GM21367 (cell line): ENCODE measurements around the gene FAM50A.

Source experiments
- ATAC-seq: cut with Tn5 transposase; IDR thresholded peaks from one replicate; pipeline ENCODE4 v1.9.1; 2021; ENCODE audit not compliant: unreplicated experiment

The FAM50A gene

DNA sequence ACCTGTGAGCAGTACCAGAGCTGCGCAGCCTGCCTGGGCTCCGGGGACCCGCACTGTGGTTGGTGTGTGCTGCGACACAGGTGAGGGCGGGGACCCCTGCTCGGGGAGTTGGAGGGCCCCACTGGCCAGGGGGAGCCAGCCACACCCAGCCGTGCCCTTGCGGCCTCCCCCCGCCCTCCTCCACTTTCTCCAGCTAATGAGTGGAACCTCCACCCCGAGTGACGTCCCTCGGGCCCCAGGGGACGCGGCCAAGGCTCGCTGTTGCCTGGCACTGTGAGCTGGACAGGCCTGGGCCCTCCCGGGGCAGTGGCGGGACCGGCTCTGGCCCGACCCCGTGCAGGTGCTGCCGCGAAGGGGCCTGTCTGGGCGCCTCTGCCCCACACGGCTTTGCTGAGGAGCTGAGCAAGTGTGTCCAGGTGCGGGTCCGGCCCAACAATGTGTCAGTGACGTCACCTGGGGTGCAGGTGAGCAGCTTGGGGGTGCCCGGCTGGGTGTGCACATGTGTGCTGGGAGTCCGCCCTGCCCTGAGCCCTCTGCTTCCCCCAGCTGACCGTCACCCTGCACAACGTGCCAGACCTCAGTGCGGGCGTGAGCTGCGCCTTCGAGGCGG, 19.8 kb downstream of the FAM50A start:
- ATAC-seq, result no peak

DNA sequence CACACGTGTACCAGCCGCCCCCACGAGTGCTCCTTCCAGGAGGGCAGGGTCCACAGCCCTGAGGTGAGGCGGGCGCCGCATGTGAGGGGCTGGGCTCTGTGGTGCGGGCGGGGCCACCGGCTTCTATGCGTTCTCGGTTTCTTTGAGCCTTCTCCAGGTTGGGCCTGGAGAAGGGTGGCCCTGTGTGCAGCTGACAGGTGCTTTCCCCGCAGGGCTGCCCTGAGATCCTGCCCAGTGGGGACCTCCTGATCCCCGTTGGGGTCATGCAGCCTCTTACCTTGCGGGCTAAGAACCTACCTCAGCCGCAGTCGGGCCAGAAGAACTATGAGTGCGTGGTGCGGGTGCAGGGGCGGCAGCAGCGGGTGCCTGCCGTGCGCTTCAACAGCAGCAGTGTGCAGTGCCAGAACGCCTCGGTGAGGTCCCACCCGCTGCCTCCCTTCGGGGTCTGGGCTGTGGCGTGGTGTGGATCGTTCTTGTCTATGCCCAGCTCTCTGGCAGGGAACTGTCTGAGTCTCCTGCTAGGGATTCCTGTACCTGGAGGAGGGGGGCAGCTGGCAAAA, 20.9 kb downstream of the FAM50A start:
- ATAC-seq, result no peak

DNA sequence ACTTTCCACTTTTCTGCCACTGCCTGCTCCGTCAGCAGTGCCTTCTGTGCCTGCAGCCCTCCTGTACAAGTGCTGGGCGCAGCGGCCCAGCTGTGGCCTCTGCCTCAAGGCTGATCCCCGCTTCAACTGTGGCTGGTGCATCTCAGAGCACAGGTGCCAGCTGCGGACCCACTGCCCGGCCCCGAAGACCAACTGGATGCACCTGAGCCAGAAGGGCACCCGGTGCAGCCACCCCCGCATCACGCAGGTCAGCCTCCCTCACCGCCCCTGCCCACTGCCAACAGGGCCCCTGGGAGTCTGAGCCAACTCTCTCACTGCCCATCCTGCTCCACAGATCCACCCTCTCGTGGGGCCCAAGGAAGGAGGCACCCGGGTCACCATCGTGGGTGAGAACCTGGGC, 21.7 kb downstream of the FAM50A start:
- no peak for ATAC-seq

DNA sequence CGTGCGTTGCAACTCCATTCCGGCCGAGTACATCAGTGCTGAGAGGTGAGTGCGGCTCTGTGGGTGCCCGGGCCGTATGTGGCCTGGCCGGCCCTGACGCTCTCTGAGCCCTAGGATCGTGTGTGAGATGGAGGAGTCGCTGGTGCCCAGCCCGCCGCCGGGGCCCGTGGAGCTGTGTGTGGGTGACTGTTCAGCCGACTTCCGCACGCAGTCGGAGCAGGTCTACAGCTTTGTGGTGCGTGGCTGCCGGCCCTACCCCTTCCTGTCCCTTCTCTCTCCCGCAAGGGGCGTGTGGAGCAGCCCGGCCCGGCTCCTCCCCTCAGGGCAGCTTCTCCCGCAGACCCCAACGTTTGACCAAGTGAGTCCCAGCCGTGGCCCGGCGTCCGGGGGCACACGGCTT, 22.1 kb downstream of the FAM50A start:
- no peak for ATAC-seq

DNA sequence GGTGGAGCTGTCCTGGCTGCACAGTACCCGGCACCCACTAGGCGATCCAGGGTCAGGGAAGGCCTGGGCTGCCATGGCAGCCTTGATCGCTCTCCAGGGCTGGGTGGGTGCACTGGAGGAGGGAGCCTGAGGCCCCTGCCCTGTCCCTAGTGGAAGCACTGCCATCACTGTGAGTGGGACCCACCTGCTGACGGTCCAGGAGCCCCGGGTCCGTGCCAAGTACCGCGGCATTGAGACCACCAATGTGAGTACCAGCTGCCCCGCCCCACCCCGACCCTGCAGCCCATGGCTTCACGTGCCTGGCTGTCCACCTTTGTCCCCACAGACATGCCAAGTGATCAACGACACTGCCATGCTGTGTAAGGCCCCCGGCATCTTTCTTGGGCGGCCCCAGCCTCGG, 23.0 kb downstream of the FAM50A start:
- ATAC-seq, result no peak

DNA sequence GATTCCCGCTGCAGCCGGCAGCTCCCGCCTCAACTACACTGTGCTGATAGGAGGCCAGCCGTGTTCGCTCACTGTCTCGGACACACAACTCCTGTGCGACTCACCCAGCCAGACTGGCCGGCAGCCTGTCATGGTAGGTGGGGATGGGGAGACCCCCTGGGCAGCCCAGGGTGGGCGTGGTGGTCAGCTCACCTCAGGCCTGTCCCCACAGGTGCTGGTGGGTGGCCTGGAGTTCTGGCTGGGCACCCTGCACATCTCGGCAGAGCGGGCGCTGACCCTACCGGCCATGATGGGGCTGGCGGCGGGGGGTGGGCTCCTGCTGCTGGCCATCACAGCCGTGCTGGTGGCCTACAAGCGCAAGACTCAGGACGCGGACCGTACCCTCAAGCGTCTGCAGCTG, 23.6 kb downstream of the FAM50A start:
- no peak for ATAC-seq

DNA sequence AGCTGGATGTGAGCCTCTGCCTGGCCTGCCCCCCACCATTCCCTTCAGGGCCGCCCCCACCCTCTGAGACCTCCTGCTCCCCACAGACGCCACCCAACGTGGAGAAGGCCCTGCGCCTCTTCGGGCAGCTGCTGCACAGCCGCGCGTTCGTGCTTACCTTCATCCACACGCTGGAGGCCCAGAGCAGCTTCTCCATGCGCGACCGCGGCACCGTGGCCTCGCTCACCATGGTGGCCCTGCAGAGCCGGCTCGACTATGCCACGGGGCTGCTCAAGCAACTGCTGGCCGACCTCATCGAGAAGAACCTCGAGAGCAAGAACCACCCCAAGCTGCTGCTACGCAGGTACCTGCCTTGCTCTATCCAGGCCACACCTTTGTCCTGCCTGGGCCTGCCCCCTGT, 24.3 kb downstream of the FAM50A start:
- no peak for ATAC-seq

DNA sequence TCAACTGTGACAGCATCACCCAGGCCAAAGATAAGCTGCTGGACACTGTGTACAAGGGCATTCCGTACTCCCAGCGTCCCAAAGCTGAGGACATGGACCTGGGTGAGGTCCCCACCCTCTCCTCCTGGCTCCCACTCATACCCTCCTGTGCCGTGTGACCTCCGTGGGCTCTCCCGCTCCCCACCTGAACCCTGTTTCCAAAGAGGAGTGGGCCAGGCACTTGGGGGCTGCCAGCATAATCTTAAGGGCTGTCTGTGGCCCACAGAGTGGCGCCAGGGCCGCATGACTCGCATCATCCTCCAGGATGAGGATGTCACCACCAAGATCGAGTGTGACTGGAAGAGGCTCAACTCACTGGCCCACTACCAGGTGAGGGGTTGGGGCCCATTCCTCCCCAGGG, 25.2 kb downstream of the FAM50A start:
- ATAC-seq, result no peak

DNA sequence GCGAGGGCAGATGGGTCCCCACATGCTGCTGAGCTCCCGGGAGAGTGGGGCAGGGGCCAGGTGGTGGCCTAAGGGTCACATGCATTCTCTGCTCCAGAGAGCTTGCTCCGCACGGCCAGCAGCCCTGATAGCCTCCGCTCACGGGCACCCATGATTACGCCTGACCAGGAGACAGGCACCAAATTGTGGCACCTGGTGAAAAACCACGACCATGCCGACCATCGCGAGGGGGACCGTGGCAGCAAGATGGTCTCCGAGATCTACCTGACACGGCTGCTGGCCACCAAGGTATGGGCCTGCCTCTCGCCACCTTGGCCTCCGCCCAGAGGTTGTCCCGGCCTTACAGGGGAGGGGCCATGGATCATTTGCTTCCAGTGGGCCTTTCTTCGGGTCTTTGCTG, 25.9 kb downstream of the FAM50A start:
- no peak for ATAC-seq

DNA sequence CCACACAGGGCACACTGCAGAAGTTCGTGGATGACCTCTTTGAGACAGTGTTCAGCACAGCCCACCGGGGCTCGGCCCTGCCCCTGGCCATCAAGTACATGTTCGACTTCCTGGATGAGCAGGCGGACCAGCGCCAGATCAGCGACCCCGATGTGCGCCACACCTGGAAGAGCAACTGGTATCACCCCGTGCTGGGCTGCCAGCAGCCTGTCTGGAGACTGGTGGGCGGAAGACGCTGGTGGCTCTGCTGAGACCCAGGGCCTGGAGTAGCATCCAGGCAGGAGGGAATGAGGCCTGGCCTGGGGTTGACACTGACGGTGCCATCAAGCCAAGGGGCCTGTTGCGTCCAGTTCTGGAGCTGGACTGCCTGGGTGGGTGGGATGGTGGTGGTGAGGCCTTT, 26.5 kb downstream of the FAM50A start:
- ATAC-seq, result no peak

DNA sequence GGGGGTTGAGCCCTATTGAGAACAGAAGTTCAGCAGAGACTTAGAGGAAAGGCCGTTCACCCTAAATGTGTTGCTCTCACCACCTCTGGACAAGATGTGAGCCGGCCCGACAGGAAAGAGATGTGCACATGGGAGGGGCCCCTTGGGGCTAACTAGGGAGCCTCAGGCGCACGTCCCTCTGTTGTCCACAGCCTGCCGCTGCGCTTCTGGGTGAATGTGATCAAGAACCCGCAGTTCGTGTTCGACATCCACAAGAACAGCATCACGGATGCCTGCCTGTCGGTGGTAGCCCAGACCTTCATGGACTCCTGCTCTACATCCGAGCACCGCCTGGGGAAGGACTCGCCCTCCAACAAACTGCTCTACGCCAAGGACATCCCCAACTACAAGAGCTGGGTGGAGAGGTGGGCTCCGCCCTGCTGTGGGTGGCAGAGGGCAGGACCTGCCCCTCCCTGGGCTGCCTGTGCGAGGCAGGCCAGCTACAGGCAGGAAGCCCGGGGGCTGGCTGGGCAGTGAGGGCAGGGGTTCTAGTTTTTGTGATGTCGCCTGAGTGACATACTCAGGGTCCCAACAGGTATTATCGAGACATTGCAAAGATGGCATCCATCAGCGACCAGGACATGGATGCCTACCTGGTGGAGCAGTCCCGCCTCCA, 27.1 kb downstream of the FAM50A start:
- ATAC-seq, result no peak

DNA sequence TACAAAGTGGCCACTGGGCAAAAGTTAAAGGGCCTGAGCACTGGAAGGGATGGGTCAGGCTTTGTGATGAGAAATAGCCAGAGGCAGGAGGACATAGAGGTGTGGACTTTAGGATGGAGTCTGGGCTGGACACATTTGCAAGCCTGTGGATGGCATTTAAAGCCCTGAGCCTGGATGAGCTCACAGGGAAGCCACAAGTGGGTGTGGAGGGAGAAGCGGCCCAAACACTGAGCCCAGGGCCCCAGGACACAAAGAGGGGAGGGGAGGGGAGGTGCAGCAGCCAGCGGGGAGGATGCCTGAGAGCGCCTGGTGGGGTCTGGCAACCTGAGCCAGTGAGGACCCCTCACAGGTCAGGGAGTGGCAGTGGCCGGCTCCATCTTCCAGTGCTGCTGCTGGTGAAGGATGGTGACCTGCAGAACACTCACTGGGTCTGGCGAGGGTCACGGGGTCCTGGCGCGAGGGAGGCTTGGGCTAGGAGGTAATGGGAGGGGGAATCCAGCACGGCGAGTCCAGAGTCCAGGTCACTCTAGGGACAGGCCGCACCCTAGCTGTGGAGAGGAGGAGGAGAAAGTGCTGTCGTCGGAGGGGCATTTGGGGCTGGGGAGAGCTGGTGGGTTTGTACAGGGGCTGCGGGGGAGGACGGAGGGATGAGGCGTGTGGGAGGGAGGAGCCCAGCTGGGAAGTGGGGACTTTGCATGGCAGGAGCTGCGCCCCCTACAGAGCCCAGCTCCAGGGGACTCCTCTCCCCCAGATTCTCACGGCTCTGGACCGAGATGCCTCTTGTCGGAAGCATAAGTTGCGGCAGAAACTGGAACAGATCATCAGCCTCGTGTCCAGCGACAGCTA, 28.1 kb downstream of the FAM50A start:
- ATAC-seq, result no peak

DNA sequence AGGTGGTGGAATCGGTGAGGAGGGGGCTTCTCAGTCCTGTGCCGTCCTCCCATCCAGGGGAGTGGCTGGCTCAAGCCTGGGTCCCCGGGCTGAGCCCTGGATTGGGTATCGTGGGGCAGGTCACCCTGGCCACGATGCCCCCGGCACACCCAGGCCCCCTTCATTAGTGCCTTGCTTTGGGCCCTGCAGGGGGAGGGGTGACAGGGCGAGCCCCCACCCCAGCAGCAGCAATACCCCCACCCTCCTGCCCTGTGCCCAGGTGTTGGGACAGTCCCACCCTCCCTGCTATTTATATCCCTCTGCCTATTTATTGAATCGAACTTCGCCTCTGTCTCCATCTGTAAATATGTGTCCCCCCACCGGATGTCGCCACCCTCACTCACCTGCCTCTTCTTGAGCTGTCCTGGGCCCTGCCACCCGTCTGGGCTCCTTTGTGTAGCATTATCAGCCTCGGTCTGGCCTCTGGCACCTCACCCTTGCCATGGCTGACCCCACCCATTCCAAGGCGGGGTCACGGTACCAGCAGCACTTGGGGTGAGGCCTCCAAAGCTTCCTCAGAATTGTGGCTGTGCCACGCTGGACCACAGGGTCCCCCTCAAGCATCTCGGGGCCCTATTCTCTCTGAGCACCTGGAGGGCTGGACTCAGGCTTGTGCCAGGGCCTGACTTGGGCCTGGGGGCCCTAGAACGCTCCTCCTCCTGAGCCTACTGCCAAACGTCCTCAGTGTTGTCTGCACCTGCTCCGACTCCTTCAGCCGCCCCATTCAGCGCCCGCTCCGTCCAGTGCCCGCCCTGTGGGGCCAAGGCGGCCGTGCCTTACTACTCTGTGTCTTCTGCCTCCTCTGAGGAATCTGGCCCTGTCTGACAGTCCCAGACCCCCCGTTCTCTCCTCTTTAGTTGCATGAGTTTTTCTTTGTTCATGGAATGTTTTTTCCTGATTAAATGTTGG, 29.0 kb downstream of the FAM50A start:
- ATAC-seq, result no peak

DNA sequence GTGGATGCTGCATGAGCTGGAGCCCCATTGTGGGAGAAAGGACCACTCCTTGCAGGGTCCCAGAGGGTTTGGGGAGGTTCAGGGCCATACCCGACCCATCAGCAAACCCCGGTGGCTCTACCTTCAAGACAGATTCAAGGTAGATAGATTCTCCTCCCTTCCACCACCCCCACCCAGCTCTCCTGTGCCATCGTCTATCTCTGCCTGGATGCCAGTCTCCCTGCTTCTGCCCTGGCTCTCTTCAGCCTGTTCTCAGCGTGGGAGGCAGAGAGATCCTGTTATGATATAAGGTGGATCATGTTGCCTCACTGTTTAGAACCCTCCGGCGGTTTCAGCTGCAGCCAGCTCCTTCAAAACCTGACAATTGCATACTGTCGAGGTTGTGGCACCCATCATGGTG, 29.7 kb downstream of the FAM50A start:
- ATAC-seq, result no peak

DNA sequence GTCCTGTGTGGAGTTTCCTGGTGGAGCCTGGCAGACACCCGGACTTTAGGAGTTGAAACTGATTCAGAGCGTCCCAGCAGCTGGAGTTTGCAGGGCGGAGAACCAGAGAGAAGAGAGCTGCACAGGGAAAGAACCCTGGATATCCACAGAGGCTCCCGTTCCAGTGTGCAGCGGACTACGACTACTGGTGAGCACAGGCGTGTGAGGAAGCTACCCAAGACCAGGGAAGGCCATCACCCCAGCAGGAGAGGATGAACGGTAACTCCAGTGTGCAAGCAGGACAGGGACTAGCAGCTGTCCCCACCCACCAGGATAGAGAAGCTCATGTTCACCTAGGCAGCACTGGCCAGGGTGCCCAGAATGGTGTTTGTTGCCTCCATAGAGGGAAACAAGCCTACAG, 32.9 kb downstream of the FAM50A start:
- no peak for ATAC-seq

DNA sequence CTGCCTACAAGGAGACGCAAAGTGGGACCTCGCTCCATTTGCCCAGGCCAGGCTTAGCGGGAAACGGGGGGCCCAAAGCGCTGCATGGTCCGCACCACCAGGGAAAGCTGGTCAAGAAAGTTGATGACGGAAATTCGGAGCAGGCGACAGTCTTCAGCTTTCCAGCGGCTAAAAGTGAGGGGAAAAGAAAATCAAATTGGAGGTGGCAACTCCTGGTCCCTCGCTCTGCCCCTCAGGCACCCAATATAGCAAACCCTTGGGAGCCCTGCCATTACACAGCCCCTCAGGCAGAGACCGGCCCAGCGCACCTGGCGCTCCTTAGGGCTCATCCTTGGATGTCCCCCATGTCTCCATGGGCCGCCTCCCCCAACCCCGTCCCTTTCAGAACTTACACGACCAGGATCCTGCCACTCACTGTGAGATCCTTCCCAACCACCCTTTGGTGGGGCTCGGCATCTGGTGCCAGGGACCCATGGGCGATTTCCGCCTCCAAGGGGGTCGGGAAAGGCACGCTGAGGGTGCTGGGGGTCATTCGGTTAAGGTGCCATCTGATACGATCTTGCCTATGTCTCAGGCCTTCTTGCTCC, 34.0 kb downstream of the FAM50A start:
- no peak for ATAC-seq

DNA sequence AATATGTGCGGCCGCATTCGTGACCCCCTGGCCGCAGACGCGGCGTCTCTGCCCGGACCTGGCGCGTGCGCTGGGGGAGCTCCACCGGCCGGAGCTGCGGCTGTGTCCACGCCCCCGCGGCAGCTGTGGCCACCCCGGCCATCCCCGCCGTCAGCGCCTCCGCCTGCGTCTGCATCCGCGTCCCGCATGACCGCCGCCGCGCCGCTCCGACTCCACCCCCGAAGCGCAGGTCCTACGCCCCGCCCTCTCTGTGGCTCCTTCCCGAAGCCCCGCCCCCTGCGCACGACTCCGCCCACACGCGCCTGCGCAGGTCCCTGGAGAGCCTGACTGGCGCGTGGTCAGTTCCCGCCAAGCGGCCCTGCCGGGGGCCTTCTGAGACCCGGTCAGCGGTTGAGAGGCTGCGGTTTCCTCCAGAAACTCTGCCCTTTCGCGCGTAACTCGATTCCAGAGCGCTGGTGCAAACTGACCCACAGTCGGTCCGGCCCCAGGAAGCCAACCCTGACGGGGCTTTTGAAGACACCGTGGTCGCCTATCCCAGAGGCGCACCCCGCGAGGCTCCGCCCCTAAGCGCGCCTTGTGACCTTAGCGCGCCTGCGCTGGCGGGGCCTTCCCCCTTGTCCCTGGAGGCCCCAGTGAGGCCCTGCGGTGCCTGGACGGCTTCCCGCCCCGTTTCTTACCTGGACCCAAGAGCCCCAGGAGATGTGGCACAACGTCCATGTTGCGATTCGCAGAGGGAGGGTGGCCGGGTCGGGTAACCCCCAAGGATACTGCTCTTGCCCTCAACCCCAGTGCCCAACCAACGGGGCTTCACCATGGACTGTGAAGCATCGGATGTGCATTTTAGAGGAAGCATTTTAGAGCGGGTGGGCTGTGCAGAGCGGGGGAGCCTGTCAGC, 35.0 kb downstream of the FAM50A start, which contains the start of gene LAGE3:
Gene LAGE3 (minus strand): TSS at position 554 of the 895 bp plus-strand sequence. CDS start 366 bp downstream, at position 188.
- ATAC-seq, result peak; percentile 86

DNA sequence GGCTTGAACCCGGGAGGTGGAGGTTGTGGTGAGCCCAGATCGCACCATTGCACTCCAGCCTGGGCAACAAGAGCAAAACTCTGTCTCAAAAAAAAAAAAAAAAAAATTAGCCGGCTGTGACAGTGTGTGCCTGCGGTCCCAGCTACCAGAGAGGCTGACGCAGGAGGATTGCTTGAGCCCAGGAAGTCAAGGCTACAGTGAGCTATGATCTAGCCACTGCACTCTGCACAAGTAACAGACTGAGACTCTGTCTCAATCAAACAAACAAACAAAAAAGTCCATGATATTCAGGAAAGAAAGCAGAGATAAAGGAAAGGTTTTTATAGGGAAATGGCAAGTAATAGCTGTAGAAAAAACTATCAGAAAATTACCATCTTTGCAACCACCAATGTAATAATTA, 37.3 kb downstream of the FAM50A start:
- no peak for ATAC-seq

DNA sequence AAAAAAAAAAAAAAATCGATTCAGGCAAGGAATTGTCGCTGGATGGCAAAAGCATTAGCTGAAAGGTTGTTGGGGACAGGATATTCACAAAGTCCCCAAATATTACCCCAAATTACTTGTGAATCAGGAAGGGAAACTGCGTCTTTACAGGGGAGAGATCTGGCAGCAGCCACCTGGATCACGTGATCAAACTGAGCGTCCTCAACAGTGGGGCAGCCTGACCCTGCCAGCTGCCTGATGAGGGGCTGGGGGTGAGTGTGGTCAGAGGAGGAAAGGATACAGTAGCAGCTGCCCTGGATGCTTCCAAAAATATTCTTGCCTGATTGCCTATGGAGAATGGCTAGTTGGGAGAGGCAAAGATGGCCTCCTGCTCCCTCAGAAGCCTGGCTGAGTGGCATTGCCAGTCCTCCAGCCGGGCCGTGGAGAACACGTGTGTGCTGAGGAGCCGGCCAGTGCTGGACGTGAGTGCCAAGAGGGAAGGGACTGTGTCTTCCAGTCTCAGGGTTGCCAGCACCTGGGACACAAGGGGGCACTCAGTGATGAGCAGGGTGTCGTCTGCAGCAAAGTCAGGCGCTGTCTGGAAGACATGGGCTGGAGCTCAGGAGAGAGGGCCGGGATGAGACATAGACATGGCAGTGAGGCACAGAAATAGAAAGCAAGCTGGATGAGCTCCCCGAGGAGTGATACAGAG, 38.1 kb downstream of the FAM50A start:
- no peak for ATAC-seq
